Measurements from ENCODE around the gene NPY4R2.
"Not testable (repeated sequence)": the region's sequence is repeated elsewhere in the genome, so short reads cannot be mapped to it uniquely, and the experiment has no call there.

- not testable (repeated sequence) for TF ChIP-seq FOXA1 (IDR thresholded peaks at IDR 0.05); CTCF (IDR thresholded peaks at IDR 0.05; ENCODE audit: low read depth, low read length, missing input control); GABPA (IDR thresholded peaks at IDR 0.05 in 1 of 2, conservative IDR thresholded peaks at IDR 0.05 in 1 of 2); JUND (IDR thresholded peaks at IDR 0.05); YY1 (IDR thresholded peaks at IDR 0.05); REST (IDR thresholded peaks at IDR 0.05); NR2F2 (IDR thresholded peaks at IDR 0.05); RAD21 (IDR thresholded peaks at IDR 0.05); TAF1 (conservative IDR thresholded peaks at IDR 0.05); MAX (IDR thresholded peaks at IDR 0.05)
Observed at GRCh38 chr10:47890737-47891136, 27.7 kb upstream of the NPY4R2 start.
